GM11168 (cell line): ENCODE results near the gene CMTM4.
"Not testable (repeated sequence)": the region's sequence is repeated elsewhere in the genome, so short reads cannot be mapped to it uniquely, and the experiment has no call there.

Source experiments
- in situ Hi-C: fragments of 300-500 bp; cut with MboI; formaldehyde crosslinking; loops from one replicate; pipeline ENCODE4 v1.12.0; 2022; ENCODE audit warnings: low sequenced_read_pairs; ENCODE audit not compliant: unreplicated experiment

The CMTM4 gene

GRCh38 chr16:66619534-66620428 is 76.8 kb downstream of the CMTM4 start:
- in situ Hi-C loops, result no loop called here

- in situ Hi-C loops, result no loop called here
Measured at GRCh38 chr16:66618588-66619375, 77.8 kb downstream of the CMTM4 start.

- in situ Hi-C loops, result no loop called here
Measured at GRCh38 chr16:66617728-66618127, 78.8 kb downstream of the CMTM4 start.

- in situ Hi-C loops, result no loop called here
Measured at GRCh38 chr16:66617010-66617434, 79.5 kb downstream of the CMTM4 start.

- in situ Hi-C loops, result no loop called here
Measured at GRCh38 chr16:66616592-66616991, 80.0 kb downstream of the CMTM4 start.

GRCh38 chr16:66616169-66616568 is 80.4 kb downstream of the CMTM4 start:
- in situ Hi-C loops, result no loop called here

GRCh38 chr16:66614161-66614802 is 82.3 kb downstream of the CMTM4 start:
- in situ Hi-C loops, result no loop called here

GRCh38 chr16:66612422-66612821 is 84.1 kb downstream of the CMTM4 start:
- in situ Hi-C loops, result no loop called here

GRCh38 chr16:66611911-66612310 is 84.6 kb downstream of the CMTM4 start:
- in situ Hi-C loops, result not testable (repeated sequence)

- in situ Hi-C loops, result no loop called here
Measured at GRCh38 chr16:66610111-66610820, 86.3 kb downstream of the CMTM4 start.

GRCh38 chr16:66609139-66609510 is 87.4 kb downstream of the CMTM4 start:
- in situ Hi-C loops, result loop anchor here (5.0 kb wide), 1 partner anchor 207 kb away; no protein-coding TSS in a partner anchor

GRCh38 chr16:66608241-66609138 is 88.1 kb downstream of the CMTM4 start:
- in situ Hi-C loops, result loop anchor here (5.0 kb wide), 1 partner anchor 206 kb away; no protein-coding TSS in a partner anchor

- in situ Hi-C loops, result loop anchor here (5.0 kb wide), 1 partner anchor 204 kb away; no protein-coding TSS in a partner anchor
Measured at GRCh38 chr16:66605979-66606751, 90.4 kb downstream of the CMTM4 start.

GRCh38 chr16:66605177-66605978 is 91.2 kb downstream of the CMTM4 start:
- in situ Hi-C loops, result loop anchor here (5.0 kb wide), 1 partner anchor 203 kb away; no protein-coding TSS in a partner anchor

GRCh38 chr16:66604376-66605176 is 92.0 kb downstream of the CMTM4 start, which contains the start of gene CMTM3:
Gene CMTM3, plus strand, starts transcription at chr16:66604704. Its CDS starts 102 bp downstream, at chr16:66604806.
- in situ Hi-C loops, result loop anchor here (5.0 kb wide), 1 partner anchor 202 kb away; no protein-coding TSS in a partner anchor
